CD4-positive, alpha-beta memory T cell (primary cell): ENCODE measurements around the gene NEDD9. TPM values are rescaled to one million over a fixed set of nuclear protein-coding genes. Genes with fewer than 3 reads are reported as not detected.

Experiments used
- CTCF ChIA-PET: fragments of 350-600 bp; sonication (Branson Sonifier 250); formaldehyde crosslinking; loops from one replicate; lab custom pipeline; 2021; ENCODE audit warnings: inconsistent platforms; ENCODE audit not compliant: partially characterized antibody; lab: Charles Lee
- POLR2A ChIA-PET: fragments of 350-600 bp; sonication (Branson Sonifier 250); formaldehyde crosslinking; loops from one replicate; lab custom pipeline; 2021; ENCODE audit not compliant: partially characterized antibody; lab: Charles Lee
- DNase-seq, 5 donors: peaks; one replicate each; pipeline versions ENCODE4 v3.0.0 to v3.0.0-alpha.2; 2020 to 2022; ENCODE audit warnings: mixed read lengths in 1 of 5
- H3K27ac ChIP-seq: one replicate; pipeline ENCODE4 v1.7.0; 2013; ENCODE audit warnings: low read depth, low read length
- H3K27me3 ChIP-seq: 2 replicates; pipeline ENCODE4 v1.7.0; 2013; ENCODE audit warnings: mild to moderate bottlenecking, low read length, moderate library complexity; ENCODE audit not compliant: insufficient read depth
- H3K36me3 ChIP-seq: 2 replicates; pipeline ENCODE4 v1.7.0; 2013; ENCODE audit warnings: mild to moderate bottlenecking, low read length, moderate library complexity; ENCODE audit not compliant: insufficient read depth
- H3K4me1 ChIP-seq: 2 replicates; pipeline ENCODE4 v1.7.0; 2013; ENCODE audit warnings: mild to moderate bottlenecking, low read length, moderate library complexity; ENCODE audit not compliant: insufficient read depth
- H3K4me3 ChIP-seq, 2 donors: one replicate each; pipeline ENCODE4 v1.7.0; 2013; ENCODE audit warnings: low read length in 2 of 2, mild to moderate bottlenecking in 1 of 2
- H3K9me3 ChIP-seq, 2 donors: one replicate each; pipeline ENCODE4 v1.7.0; 2013; ENCODE audit warnings: low read length in 2 of 2, control low read depth in 1 of 2; ENCODE audit not compliant: control insufficient read depth in 1 of 2
- H3K27ac Mint-ChIP-seq, 7 donors: one replicate each; pipeline ENCODE4 v1.8.0; 2020 to 2021; ENCODE audit warnings: mixed read lengths in 7 of 7, mild to moderate bottlenecking in 6 of 7, inconsistent platforms in 3 of 7, moderate library complexity in 3 of 7
- H3K27me3 Mint-ChIP-seq, 2 donors: one replicate each; pipeline ENCODE4 v1.8.0; 2020 to 2021; ENCODE audit warnings: mixed read lengths in 2 of 2
- H3K36me3 Mint-ChIP-seq, 2 donors: one replicate each; pipeline ENCODE4 v1.8.0; 2020 to 2021; ENCODE audit warnings: mixed read lengths in 2 of 2, inconsistent platforms in 1 of 2, mild to moderate bottlenecking in 1 of 2
- H3K4me1 Mint-ChIP-seq, 4 donors: one replicate each; pipeline ENCODE4 v1.8.0; 2020 to 2021; ENCODE audit warnings: mixed read lengths in 4 of 4, mild to moderate bottlenecking in 1 of 4
- H3K4me3 Mint-ChIP-seq, 8 donors: one replicate each; pipeline ENCODE4 v1.8.0; 2020 to 2021; ENCODE audit warnings: mixed read lengths in 8 of 8, mild to moderate bottlenecking in 7 of 8, moderate library complexity in 6 of 8, inconsistent platforms in 3 of 8
- H3K9me3 Mint-ChIP-seq, 8 donors: one replicate each; pipeline ENCODE4 v1.8.0; 2020 to 2021; ENCODE audit warnings: mixed read lengths in 8 of 8, mild to moderate bottlenecking in 5 of 8, inconsistent platforms in 3 of 8, moderate library complexity in 1 of 8
- intact Hi-C: fragments of 100-400 bp; cut with micrococcal nuclease; formaldehyde crosslinking; loops from one replicate; pipeline ENCODE4 v1.15.1; 2023
- polyA plus RNA-seq, 2 donors: library from polyadenylated mRNA; unstranded; fragments of 300-500 nt; fragmentation: Illumina TruSeq; gene quantifications; one replicate each; pipeline ENCODE4 v1.2.3, GENCODE V29; 2021
- total RNA-seq, 2 experiments: library from RNA; stranded (reverse); gene quantifications; one replicate each; pipeline ENCODE4 v1.2.3, GENCODE V29; 2021

Gene NEDD9
- total RNA-seq (10 to 100 TPM; 42.7 to 47.4 TPM), polyA plus RNA-seq (10 to 100 TPM; 17.2 to 38.5 TPM)

DNA sequence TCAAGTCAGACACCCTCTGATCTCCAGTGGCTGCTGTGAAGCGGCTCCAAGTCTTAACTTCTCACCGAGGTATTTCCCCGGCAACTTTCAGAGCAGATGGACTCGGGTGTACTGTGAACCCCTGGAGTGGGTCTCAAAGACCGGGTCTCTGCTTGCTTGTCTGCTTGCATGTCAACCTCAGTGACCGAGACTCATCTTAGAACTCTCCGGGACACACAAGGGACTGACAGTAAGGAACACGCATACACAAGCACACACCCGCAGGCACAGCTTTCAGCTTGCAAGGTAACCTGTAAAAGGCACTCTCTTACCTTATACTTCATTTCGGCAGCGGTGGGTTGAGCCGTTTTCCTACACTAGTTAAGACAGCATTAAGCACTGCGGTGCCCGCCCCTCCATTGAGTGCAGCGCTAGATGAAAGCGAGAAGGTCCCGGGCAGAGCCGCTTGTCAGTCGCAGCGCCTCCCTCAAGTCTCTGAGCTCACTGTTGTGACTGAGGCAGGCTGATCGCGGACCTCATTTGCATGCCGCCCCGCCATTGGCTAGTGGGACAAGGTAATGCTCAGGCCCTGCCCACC lies at the start of gene NEDD9:
TSS of gene NEDD9 (minus strand) at position 476 of the 577 bp plus-strand sequence. CDS start at position 323, 153 bp downstream.
- DNase-seq: peak; percentile 90 to 99 (median 94)
- H3K4me1 ChIP-seq: peaks cover 61% of the 10 kb centered on the region
- Mint-ChIP-seq H3K4me1 (peaks cover 46 to 78% (median 54%) of the 10 kb centered on the region in 4 donors), H3K9me3 (no peaks in the 10 kb centered on the region), H3K27ac (peak within 1 kb of the TSS; percentile 96 to 99 (median 98)), H3K27me3 (no peaks in the 10 kb centered on the region), H3K36me3 (peaks cover 6 to 11% of the 10 kb centered on the region in 2 donors), H3K4me3 (peak within 1 kb of the TSS; percentile 91 to 98 (median 94))
- intact Hi-C loops: loop anchor here (1.0 to 5.0 kb wide), 9 partner anchors 8 to 305 kb away; partner anchors contain the start of genes SMIM13 and TMEM170B
- no peaks in the 10 kb centered on the region for H3K36me3 ChIP-seq
- peak within 1 kb of the TSS; percentile 89 for H3K27ac ChIP-seq
- no peaks in the 10 kb centered on the region for H3K9me3 ChIP-seq
- no peaks in the 10 kb centered on the region for H3K27me3 ChIP-seq
- ChIA-PET CTCF (interaction anchor here (0.6 to 3.3 kb wide), 11 partner anchors 9 to 264 kb away, joined by 3 to 15 read pairs (median 3); no protein-coding TSS in a partner anchor), POLR2A (interaction anchor here (0.6 to 4.5 kb wide), 20 partner anchors 9 to 789 kb away, joined by 3 to 42 read pairs (median 4); partner anchors contain the start of gene SMIM13)
- H3K4me3 ChIP-seq: peak within 1 kb of the TSS; percentile 55 to 80

DNA sequence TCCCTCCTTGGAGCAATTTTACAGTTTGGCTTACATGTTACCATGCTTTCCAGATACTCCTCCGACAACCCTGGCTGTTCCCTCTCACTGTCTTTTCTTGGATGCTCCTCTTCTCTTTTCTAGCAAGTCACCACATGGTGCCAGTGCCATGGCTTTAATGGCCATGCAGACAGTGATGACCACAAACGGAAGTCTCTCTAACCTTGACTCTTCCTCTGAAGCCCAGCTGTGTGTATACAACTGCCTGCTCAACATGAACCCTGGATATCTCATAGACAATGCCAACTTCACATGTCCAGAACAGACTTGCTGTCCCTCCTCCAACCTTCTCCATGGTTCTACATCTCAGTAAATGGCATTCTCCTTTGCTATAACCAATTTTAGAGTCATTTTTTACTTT lies 49.8 kb upstream of the NEDD9 start:
- peaks cover 20% of the 10 kb centered on the region for H3K4me1 ChIP-seq
- no peaks in the 10 kb centered on the region for H3K27me3 Mint-ChIP-seq
- H3K27ac Mint-ChIP-seq: no peak overlapping the region
- no peaks in the 10 kb centered on the region for H3K36me3 ChIP-seq
- H3K36me3 Mint-ChIP-seq: peaks cover 9 to 26% of the 10 kb centered on the region in 2 donors
- H3K9me3 Mint-ChIP-seq: peaks cover 0 to 11% (median 3%) of the 10 kb centered on the region in 8 donors
- no peaks in the 10 kb centered on the region for H3K9me3 ChIP-seq
- H3K4me1 Mint-ChIP-seq: peaks cover 28 to 35% (median 34%) of the 10 kb centered on the region in 4 donors
- no peak overlapping the region for H3K27ac ChIP-seq
- H3K4me3 ChIP-seq: no peak overlapping the region
- no peaks in the 10 kb centered on the region for H3K27me3 ChIP-seq
- DNase-seq: no peak
- ChIA-PET CTCF (no interaction called here), POLR2A (interaction anchor here (1.2 kb wide), 1 partner anchor 50 kb away, joined by 3 read pairs; the partner anchor contains the start of gene NEDD9)
- intact Hi-C loops: no loop called here
- no peak overlapping the region for H3K4me3 Mint-ChIP-seq

- H3K4me1 ChIP-seq: peaks cover 39% of the 10 kb centered on the region
- peaks cover 44 to 54% (median 49%) of the 10 kb centered on the region in 4 donors for H3K4me1 Mint-ChIP-seq
- H3K27ac ChIP-seq: no peak overlapping the region
- H3K4me3 ChIP-seq: no peak overlapping the region
- H3K9me3 ChIP-seq: no peaks in the 10 kb centered on the region
- POLR2A ChIA-PET: no interaction called here
- intact Hi-C loops: no loop called here
- H3K27ac Mint-ChIP-seq: peak overlapping the region in 3 of 7 donors; percentile 6 to 71 (median 26)
- H3K27me3 ChIP-seq: no peaks in the 10 kb centered on the region
- no peak for DNase-seq
- H3K27me3 Mint-ChIP-seq: no peaks in the 10 kb centered on the region
- H3K9me3 Mint-ChIP-seq: peaks cover 0 to 3% (median 0%) of the 10 kb centered on the region in 8 donors
- CTCF ChIA-PET: no interaction called here
- H3K4me3 Mint-ChIP-seq: no peak overlapping the region
- H3K36me3 Mint-ChIP-seq: peaks cover 5 to 17% of the 10 kb centered on the region in 2 donors
- H3K36me3 ChIP-seq: no peaks in the 10 kb centered on the region
Measured at GRCh38 chr6:11280394-11280793, 47.9 kb upstream of the NEDD9 start.

- intact Hi-C loops: no loop called here
- Histone ChIP-seq H3K27ac (no peak overlapping the region), H3K36me3 (no peaks in the 10 kb centered on the region), H3K4me1 (peaks cover 50% of the 10 kb centered on the region), H3K9me3 (no peaks in the 10 kb centered on the region), H3K4me3 (no peak overlapping the region), H3K27me3 (no peaks in the 10 kb centered on the region)
- POLR2A ChIA-PET: no interaction called here
- DNase-seq: no peak
- peak overlapping the region in 3 of 7 donors; percentile 14 to 35 (median 17) for H3K27ac Mint-ChIP-seq
- H3K36me3 Mint-ChIP-seq: peaks cover 5 to 20% of the 10 kb centered on the region in 2 donors
- no peak overlapping the region for H3K4me3 Mint-ChIP-seq
- H3K9me3 Mint-ChIP-seq: no peaks in the 10 kb centered on the region
- peaks cover 48 to 64% (median 57%) of the 10 kb centered on the region in 4 donors for H3K4me1 Mint-ChIP-seq
- H3K27me3 Mint-ChIP-seq: no peaks in the 10 kb centered on the region
- CTCF ChIA-PET: interaction anchor here (0.8 kb wide), 1 partner anchor 18 kb away, joined by 3 read pairs; no protein-coding TSS in a partner anchor
Measured at GRCh38 chr6:11279284-11279689, 46.8 kb upstream of the NEDD9 start.

DNA sequence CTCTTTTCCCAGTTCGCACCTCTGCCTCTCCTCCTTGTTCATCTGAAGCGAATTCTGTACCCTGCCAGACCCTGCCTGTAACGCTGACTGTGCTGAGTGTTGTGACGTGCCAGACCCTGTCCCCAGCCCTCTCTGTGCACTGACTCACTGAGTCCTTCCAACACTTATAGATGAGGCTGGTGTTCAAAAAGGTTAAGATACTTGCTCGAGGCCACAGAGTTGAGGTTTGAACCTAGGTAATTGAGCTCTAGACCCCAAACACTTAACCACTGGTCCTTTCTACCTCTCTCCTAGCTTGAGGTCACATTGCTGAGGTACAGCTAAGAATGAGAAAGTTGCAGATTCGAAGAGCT lies 45.7 kb upstream of the NEDD9 start:
- Mint-ChIP-seq H3K4me3 (peak overlapping the region in 7 of 8 donors; percentile 14 to 72 (median 54)), H3K9me3 (no peaks in the 10 kb centered on the region)

DNA sequence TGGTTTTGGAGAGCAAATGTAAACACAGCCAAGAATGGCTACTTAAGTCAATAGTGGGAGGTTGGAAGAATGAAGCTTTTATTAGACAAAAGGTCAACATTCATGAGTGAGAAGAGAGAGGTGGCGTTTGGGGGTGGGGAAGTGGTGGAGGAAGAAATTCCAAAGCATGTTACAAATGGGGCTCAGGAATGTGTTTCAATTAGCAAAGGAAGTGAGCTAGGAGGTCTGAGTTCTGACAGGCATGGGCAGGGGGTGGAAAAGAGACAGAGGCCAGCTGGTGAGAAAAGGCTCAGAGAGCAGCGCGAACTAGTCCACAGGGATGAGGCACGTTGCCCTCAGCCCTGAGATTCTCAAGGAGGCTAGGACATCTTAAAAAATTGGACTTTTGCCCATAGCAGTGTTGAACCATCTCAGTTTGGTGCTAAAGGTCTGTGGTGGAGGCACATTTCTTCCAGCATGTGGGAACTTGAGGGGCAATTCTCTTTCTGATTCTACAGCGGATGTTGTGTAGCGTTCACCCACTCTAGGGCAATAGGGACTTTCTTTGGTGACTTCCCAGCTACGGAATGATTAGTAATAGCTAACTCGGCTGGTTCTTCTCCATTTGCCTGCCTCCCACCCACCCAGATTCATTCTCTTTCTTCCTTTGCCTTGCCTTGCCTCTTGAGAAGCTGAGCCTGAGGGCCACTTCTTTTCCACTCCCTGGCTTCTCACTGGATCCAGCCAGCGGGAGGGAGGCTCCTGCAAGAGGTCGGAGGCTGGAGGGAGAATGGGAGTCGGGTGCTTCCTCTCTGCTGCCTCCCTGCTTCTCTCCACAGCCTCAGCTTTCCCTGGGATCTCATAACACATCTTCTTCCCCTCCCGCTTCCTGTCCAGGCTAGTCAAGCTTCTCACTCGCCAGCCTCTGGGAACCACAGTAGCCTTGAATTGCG lies 45.1 kb upstream of the NEDD9 start:
- peak overlapping the region in 1 of 2 donors; percentile 4 for H3K4me3 ChIP-seq
- peak in 4 of 5 donors; percentile 9 to 64 (median 23) for DNase-seq
- Mint-ChIP-seq H3K4me3 (peak overlapping the region; percentile 4 to 72 (median 60)), H3K36me3 (peaks cover 10 to 34% of the 10 kb centered on the region in 2 donors), H3K27me3 (no peaks in the 10 kb centered on the region), H3K9me3 (no peaks in the 10 kb centered on the region), H3K4me1 (peaks cover 48 to 66% (median 58%) of the 10 kb centered on the region in 4 donors), H3K27ac (peak overlapping the region; percentile 54 to 97 (median 88))
- POLR2A ChIA-PET: interaction anchor here (0.8 to 2.1 kb wide), 5 partner anchors 10 to 104 kb away, joined by 3 to 7 read pairs (median 3); partner anchors contain the start of gene NEDD9
- no peaks in the 10 kb centered on the region for H3K27me3 ChIP-seq
- CTCF ChIA-PET: interaction anchor here (1.0 to 1.8 kb wide), 6 partner anchors 10 to 219 kb away, joined by 3 to 5 read pairs (median 4); no protein-coding TSS in a partner anchor
- intact Hi-C loops: loop anchor here (2.0 kb wide), 1 partner anchor 19 kb away; no protein-coding TSS in a partner anchor
- H3K36me3 ChIP-seq: no peaks in the 10 kb centered on the region
- H3K9me3 ChIP-seq: no peaks in the 10 kb centered on the region
- H3K27ac ChIP-seq: peak overlapping the region; percentile 35
- H3K4me1 ChIP-seq: peaks cover 50% of the 10 kb centered on the region

More for the DNA sequence above, 45.7 kb upstream of the NEDD9 start:
- Histone ChIP-seq H3K36me3 (no peaks in the 10 kb centered on the region), H3K27me3 (no peaks in the 10 kb centered on the region), H3K4me3 (no peak overlapping the region), H3K9me3 (no peaks in the 10 kb centered on the region), H3K4me1 (peaks cover 50% of the 10 kb centered on the region), H3K27ac (peak overlapping the region; percentile 35)
- H3K36me3 Mint-ChIP-seq: peaks cover 5 to 29% of the 10 kb centered on the region in 2 donors
- intact Hi-C loops: no loop called here
- DNase-seq: peak in 1 of 5 donors; percentile 65
- H3K27me3 Mint-ChIP-seq: no peaks in the 10 kb centered on the region
- POLR2A ChIA-PET: interaction anchor here (0.6 to 2.1 kb wide), 4 partner anchors 9 to 104 kb away, joined by 3 to 7 read pairs (median 4); no protein-coding TSS in a partner anchor
- H3K4me1 Mint-ChIP-seq: peaks cover 48 to 66% (median 58%) of the 10 kb centered on the region in 4 donors
- H3K27ac Mint-ChIP-seq: peak overlapping the region; percentile 54 to 97 (median 88)
- CTCF ChIA-PET: interaction anchor here (1.0 to 1.3 kb wide), 4 partner anchors 41 to 218 kb away, joined by 3 to 5 read pairs (median 4); no protein-coding TSS in a partner anchor
